ENCODE measurements around the gene ESRRB. TPM values are rescaled to one million over a fixed set of nuclear protein-coding genes. Genes with fewer than 3 reads are reported as not detected.

The ESRRB gene
- polyA plus RNA-seq, 1 of the 3 experiments (the other 2 are of a cell fraction), result 0.05 TPM

GRCh38 chr14:76382495-76382832 is 6.5 kb downstream of the ESRRB start:
- 12% methylated on average over 1 of the region's 1 CpG for WGBS (ENCODE audit: low lambda C conversion rate)
- Histone ChIP-seq H3K27ac (ENCODE audit: low read depth in 2 of 2, low read length in 1 of 2) (no peak overlapping the region), H3K4me1 (ENCODE audit: control insufficient read depth in 1 of 2, insufficient read depth in 2 of 2, low read depth in 1 of 2, low read length in 1 of 2) (no peaks in the 10 kb centered on the region; a peak in 1 of 4 replicates), H3F3A (replicated peaks; ENCODE audit: insufficient read depth) (no peaks in the 10 kb centered on the region), H3K79me2 (ENCODE audit: insufficient read depth) (no peaks in the 10 kb centered on the region), H3K4me2 (no peak overlapping the region), H3K27me3 (ENCODE audit: insufficient read depth) (peaks cover 93% of the 10 kb centered on the region), H3K9me2 (no peaks in the 10 kb centered on the region), H3K9me3 (no peaks in the 10 kb centered on the region), H2AFZ (ENCODE audit: low read depth) (no peak overlapping the region), H3K9ac (no peak overlapping the region), H4K20me1 (ENCODE audit: insufficient read depth) (no peaks in the 10 kb centered on the region), H3K4me3 (ENCODE audit: low read depth in 2 of 2, low read length in 1 of 2) (no peak overlapping the region), H3K36me3 (replicated peaks in 1 of 2; ENCODE audit: control insufficient read depth in 1 of 2, insufficient read depth in 2 of 2, low read length in 1 of 2) (no peaks in the 10 kb centered on the region)
- TF ChIP-seq GABPA (IDR thresholded peaks at IDR 0.05; ENCODE audit: low read depth) (no peak), EZH2phosphoT487 (IDR thresholded peaks at IDR 0.05; ENCODE audit: borderline replicate concordance, low read depth) (no peak), CHD2 (IDR thresholded peaks at IDR 0.05; ENCODE audit: low read length, partially characterized antibody) (no peak), FOSL2 (IDR thresholded peaks at IDR 0.05; ENCODE audit: borderline replicate concordance, low read depth) (no peak), POLR2AphosphoS5 (IDR thresholded peaks at IDR 0.05; ENCODE audit: low read depth, low read length) (no peak), EP300 (IDR thresholded peaks at IDR 0.05; ENCODE audit: borderline replicate concordance in 1 of 2, low read depth in 1 of 2, low read length in 1 of 2) (no peak), FOXJ3 (CRISPR knock-in tag; IDR thresholded peaks at IDR 0.05) (no peak), SIN3A (IDR thresholded peaks at IDR 0.05; ENCODE audit: borderline replicate concordance, low read depth, low read length) (no peak), USF2 (IDR thresholded peaks at IDR 0.05; ENCODE audit: borderline replicate concordance, low read depth, low read length) (no peak), RXRA (IDR thresholded peaks at IDR 0.05; ENCODE audit: borderline replicate concordance, low read depth) (no peak), REST (IDR thresholded peaks at IDR 0.05; ENCODE audit: low read depth, low read length) (no peak), PBX3 (IDR thresholded peaks at IDR 0.05) (no peak), USF1 (IDR thresholded peaks at IDR 0.05; ENCODE audit: borderline replicate concordance, low read depth) (no peak), ZBTB33 (IDR thresholded peaks at IDR 0.05; ENCODE audit: borderline replicate concordance, low read depth) (no peak), CTCF (IDR thresholded peaks at IDR 0.05) (no peak), RCOR1 (IDR thresholded peaks at IDR 0.05; ENCODE audit: low read length) (no peak)
- DNase-seq, result no peak
- POLR2A ChIA-PET, result no interaction called here
- CTCF ChIA-PET, result interaction anchor here (0.8 kb wide), 1 partner anchor 332 kb away, joined by 3 read pairs; no protein-coding TSS in a partner anchor
